Calu3 (cell line): ENCODE measurements around the gene KLF6. TPM values are rescaled to one million over a fixed set of nuclear protein-coding genes. Genes with fewer than 3 reads are reported as not detected.

Experiments
- BruUV-seq: library from RNA; stranded (reverse); fragments of 400-500 nt; replicated peaks from 2 replicates; lab custom pipeline; 2021; lab: Mats Ljungman, UMichigan
- CTCF ChIA-PET: fragments of 300-600 bp; sonication (Branson Sonifier 250); formaldehyde crosslinking; loops from one replicate; lab custom pipeline; 2022; ENCODE audit warnings: antibody characterized with exemption; lab: Charles Lee
- DNase-seq: peaks from one replicate; pipeline ENCODE4 v3.0.0; 2022
- H3K27ac Mint-ChIP-seq: one replicate; pipeline ENCODE4 v1.8.0; 2022; ENCODE audit warnings: mixed read lengths; ENCODE audit not compliant: unreplicated experiment
- H3K27me3 Mint-ChIP-seq: one replicate; pipeline ENCODE4 v1.8.0; 2022; ENCODE audit warnings: mixed read lengths; ENCODE audit not compliant: unreplicated experiment
- H3K36me3 Mint-ChIP-seq: one replicate; pipeline ENCODE4 v1.8.0; 2022; ENCODE audit warnings: mild to moderate bottlenecking, moderate library complexity, mixed read lengths; ENCODE audit not compliant: insufficient read depth, unreplicated experiment
- H3K4me1 Mint-ChIP-seq: one replicate; pipeline ENCODE4 v1.8.0; 2022; ENCODE audit warnings: mild to moderate bottlenecking, low read depth, mixed read lengths; ENCODE audit not compliant: unreplicated experiment
- H3K4me3 Mint-ChIP-seq: one replicate; pipeline ENCODE4 v1.8.0; 2022; ENCODE audit warnings: mild to moderate bottlenecking, low read depth, moderate library complexity, mixed read lengths; ENCODE audit not compliant: unreplicated experiment
- H3K9me3 Mint-ChIP-seq: one replicate; pipeline ENCODE4 v1.8.0; 2022; ENCODE audit warnings: low read depth, mixed read lengths; ENCODE audit not compliant: unreplicated experiment
- CTCF ChIP-seq: fragments of 200-600 bp; IDR thresholded peaks from one replicate; pipeline ENCODE4 v1.8.0; 2022; ENCODE audit warnings: antibody characterized with exemption; ENCODE audit not compliant: unreplicated experiment
- intact Hi-C: fragments of 100-400 bp; cut with micrococcal nuclease; formaldehyde crosslinking; loops from one replicate; pipeline ENCODE4 v1.10.0; 2022; ENCODE audit not compliant: unreplicated experiment
- total RNA-seq: library from RNA; stranded (reverse); gene quantifications from 2 replicates; pipeline ENCODE4 v1.2.3, GENCODE V29; 2022

Gene KLF6
- total RNA-seq, 1 experiment from 2014 or later, result 140 TPM

DNA sequence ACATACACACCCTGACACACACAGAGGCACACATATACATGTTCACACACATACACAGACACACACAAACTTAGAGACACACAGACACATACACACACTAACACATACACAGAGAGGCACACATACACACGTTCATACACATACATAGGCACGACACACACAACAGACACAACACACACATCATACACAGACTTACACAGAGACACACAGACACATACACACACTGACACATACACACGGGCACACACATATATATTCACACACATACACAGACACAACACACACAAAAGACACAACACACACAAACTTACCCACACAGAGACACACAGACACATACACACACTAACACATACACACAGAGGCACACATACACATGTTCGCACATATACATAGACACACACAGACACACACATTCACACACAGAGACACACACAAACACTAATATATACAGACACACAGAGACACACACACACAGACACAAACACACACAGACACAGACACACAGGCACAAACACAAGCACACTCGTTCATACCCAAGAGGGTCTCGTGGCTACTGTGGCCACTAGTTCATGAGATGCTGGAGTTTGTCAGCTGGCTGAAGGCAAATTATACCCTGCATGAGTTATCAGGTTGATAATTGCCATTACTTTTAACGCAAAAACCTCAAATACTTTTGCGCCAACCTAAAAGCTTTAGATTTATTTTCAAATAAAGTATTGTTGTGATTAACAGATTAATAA is 17.7 kb upstream of the KLF6 start:
- no peak for DNase-seq
- no peaks in the 10 kb centered on the region for H3K9me3 Mint-ChIP-seq
- H3K4me1 Mint-ChIP-seq, result peaks cover 24% of the 10 kb centered on the region
- TF ChIP-seq CTCF, result no peak
- H3K36me3 Mint-ChIP-seq, result peaks cover 32% of the 10 kb centered on the region
- no TSS peak for BruUV-seq
- H3K4me3 Mint-ChIP-seq, result no peak overlapping the region
- no peak overlapping the region for H3K27ac Mint-ChIP-seq
- intact Hi-C loops, result loop anchor here (2.0 to 10.0 kb wide), 2 partner anchors 16 to 962 kb away; no protein-coding TSS in a partner anchor
- CTCF ChIA-PET, result no interaction called here
- H3K27me3 Mint-ChIP-seq, result no peaks in the 10 kb centered on the region

- no peak for DNase-seq
- no peaks in the 10 kb centered on the region for H3K9me3 Mint-ChIP-seq
- peaks cover 26% of the 10 kb centered on the region for H3K36me3 Mint-ChIP-seq
- H3K27ac Mint-ChIP-seq, result no peak overlapping the region
- no TSS peak for BruUV-seq
- no peaks in the 10 kb centered on the region for H3K27me3 Mint-ChIP-seq
- CTCF ChIA-PET, result no interaction called here
- no peak overlapping the region for H3K4me3 Mint-ChIP-seq
- TF ChIP-seq CTCF, result no peak
- intact Hi-C loops, result loop anchor here (2.0 to 10.0 kb wide), 2 partner anchors 15 to 963 kb away; no protein-coding TSS in a partner anchor
- peaks cover 14% of the 10 kb centered on the region for H3K4me1 Mint-ChIP-seq
Measured at GRCh38 chr10:3801558-3802192, 16.7 kb upstream of the KLF6 start.

GRCh38 chr10:3800586-3800985 is 15.6 kb upstream of the KLF6 start:
- no peak for DNase-seq
- Mint-ChIP-seq H3K4me1 (peaks cover 3% of the 10 kb centered on the region), H3K4me3 (no peak overlapping the region), H3K27me3 (no peaks in the 10 kb centered on the region), H3K27ac (no peak overlapping the region), H3K9me3 (no peaks in the 10 kb centered on the region), H3K36me3 (peaks cover 17% of the 10 kb centered on the region)
- intact Hi-C loops, result loop anchor here (10.0 kb wide), 1 partner anchor 964 kb away; no protein-coding TSS in a partner anchor
- TF ChIP-seq CTCF, result no peak
- CTCF ChIA-PET, result no interaction called here
- no TSS peak for BruUV-seq

- BruUV-seq, result no TSS peak
- Mint-ChIP-seq H3K9me3 (no peaks in the 10 kb centered on the region), H3K4me3 (no peak overlapping the region), H3K4me1 (no peaks in the 10 kb centered on the region), H3K27me3 (no peaks in the 10 kb centered on the region), H3K27ac (no peak overlapping the region), H3K36me3 (no peaks in the 10 kb centered on the region)
- no peak for DNase-seq
- intact Hi-C loops, result no loop called here
- TF ChIP-seq CTCF, result no peak
- CTCF ChIA-PET, result no interaction called here
Measured at GRCh38 chr10:3797750-3798149, 12.7 kb upstream of the KLF6 start.
